Raji (cell line): Measurements from ENCODE around the gene TICAM2.

Experiments used
- POLR2A ChIP-seq: IDR thresholded peaks from 2 replicates; pipeline ENCODE4 v1.6.1; 2011; ENCODE audit warnings: low read depth, low read length, control low read depth; ENCODE audit not compliant: insufficient read depth

The TICAM2 gene

DNA sequence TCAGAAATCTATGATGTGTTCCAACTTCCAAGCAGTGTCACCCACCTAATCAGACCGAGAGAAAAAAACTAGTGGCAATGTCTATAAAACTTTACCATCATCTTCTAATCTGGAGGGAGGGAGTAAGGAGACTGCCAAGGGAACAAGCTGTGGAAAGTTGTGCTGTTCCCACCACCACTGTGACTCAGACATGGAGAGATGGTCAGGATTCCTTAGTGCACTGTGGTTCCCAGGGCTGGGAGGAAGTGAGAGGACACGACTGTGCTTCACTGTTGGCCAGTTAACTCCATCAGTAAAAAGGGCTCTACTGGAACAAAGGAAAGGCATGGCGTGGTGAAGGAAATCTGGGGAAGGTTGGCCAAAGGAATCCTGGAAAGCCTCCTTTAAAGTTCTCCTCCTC lies 18.8 kb downstream of the TICAM2 start:
- no peak for TF ChIP-seq POLR2A

DNA sequence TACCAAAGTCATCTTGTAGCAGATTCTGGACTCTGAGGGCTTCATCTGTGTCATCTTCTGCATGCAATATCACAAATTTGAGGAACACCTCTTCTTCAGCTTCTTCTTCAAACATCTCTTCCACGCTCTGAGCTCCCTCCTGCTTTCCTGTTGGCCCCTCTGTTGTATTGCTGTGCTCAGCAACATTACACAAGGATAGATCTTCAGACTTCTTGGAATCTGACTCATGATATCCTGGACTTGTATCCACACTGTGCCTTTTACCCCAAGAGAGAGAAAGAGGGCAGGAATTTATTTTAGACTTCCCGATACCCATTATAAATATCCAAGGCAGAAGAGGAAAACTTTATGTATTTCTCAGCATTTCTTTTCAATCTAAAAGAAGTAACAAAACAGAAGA lies 21.3 kb downstream of the TICAM2 start:
- no peak for TF ChIP-seq POLR2A

GRCh38 chr5:115579747-115580173 lies 22.5 kb downstream of the TICAM2 start:
- TF ChIP-seq POLR2A, result no peak

DNA sequence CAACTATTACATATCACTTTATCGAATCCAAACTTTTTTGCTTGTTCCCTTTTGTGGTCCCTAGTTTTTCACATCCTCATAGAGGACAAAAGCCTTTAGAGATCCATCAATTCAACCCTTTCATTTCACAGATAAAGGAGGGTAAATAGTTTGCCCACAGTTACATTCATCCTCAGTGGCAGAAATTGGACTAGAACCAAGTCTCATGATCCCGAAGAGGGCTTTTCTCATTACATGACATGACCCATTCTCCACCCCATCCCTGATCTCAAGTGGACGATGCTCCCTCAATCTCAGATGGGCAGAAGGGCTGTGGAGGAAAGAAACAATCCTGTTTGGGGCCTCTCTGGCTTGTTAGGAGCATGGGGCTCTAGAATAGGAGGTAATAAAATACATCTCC lies 23.1 kb downstream of the TICAM2 start:
- no peak for TF ChIP-seq POLR2A

GRCh38 chr5:115578657-115579056 lies 23.6 kb downstream of the TICAM2 start:
- TF ChIP-seq POLR2A, result no peak

GRCh38 chr5:115577741-115578140 lies 24.5 kb downstream of the TICAM2 start:
- no peak for TF ChIP-seq POLR2A

DNA sequence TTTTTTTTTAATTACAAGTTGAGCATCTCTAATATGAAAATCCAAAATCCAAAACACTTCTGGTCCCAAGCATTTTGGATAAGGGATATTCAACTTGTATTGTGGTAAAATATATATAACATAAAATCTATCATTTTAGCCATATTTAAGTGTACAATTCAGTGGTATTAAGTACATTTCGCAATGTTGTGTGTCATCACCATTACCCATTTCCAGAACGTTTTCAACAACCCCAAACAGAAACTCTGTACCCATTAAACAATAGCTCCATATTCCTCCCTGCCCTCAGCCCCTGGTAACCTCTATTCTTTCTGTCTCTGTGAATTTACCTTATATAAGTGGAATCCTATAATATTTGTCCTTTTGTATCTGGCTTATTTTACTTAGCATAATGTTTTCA lies 24.9 kb downstream of the TICAM2 start:
- no peak for TF ChIP-seq POLR2A

DNA sequence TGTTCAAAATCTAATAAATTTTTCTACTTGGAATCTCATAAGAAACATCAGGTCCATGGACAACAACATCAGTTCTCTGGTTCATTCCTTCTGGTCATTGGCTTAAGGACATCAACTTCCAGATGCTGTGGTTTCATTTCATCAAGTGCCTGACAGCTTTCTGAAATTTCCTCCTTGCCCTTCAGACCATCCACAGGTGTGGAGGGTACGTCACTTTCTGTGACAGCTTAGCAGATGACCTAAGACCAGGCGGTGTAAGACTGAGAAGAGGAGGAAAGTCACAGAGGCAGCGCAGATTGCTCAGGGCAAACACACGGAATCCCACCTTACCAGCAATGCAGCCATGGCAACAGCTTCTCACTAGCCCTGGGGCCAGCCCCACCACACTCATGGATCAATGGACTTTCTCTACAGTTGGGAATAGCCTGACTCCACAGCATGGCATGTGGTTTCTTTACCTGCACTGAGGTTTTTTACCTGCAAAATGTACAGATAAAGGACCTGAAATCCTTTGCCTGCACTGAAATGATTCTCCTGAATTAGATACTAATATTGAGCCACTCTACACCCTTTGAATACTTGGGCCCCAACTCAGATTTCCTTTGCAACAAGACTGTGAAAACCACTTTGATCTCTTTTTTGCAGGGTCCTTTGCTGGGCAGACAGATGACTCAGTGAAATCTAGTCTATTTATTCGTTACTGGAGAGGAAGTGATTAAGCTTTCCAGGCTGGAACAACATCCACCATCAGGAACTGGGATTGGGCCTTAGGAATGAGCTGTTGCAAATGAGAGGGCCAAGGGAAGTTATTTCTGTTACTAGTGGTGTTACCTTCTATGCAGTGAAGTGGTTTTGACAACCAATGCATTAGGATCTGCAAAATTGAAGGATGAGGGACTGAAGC lies 26.9 kb downstream of the TICAM2 start:
- no peak for TF ChIP-seq POLR2A

- TF ChIP-seq POLR2A, result no peak
Measured at GRCh38 chr5:115573133-115573532, 29.1 kb downstream of the TICAM2 start.

- TF ChIP-seq POLR2A, result no peak
Measured at GRCh38 chr5:115571441-115571878, 30.8 kb downstream of the TICAM2 start.

DNA sequence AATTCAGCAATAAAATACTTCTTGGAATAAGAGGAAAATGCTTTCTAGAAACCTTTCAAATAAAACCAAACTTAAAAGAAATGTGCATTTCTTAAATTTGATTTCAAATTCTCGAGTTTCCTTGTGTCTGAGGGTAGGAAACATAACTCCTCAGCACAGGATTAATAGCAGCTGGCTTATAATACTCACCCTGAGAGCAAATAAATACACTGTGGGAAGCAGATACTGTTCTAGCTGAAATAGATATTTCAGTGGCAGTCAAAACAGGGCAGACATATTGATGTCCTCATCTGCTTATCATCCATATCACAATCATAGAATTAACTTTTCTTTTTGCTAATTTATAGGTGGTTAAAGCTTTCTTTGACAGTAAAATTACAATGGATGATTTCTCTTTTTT lies 33.6 kb downstream of the TICAM2 start:
- TF ChIP-seq POLR2A, result no peak

DNA sequence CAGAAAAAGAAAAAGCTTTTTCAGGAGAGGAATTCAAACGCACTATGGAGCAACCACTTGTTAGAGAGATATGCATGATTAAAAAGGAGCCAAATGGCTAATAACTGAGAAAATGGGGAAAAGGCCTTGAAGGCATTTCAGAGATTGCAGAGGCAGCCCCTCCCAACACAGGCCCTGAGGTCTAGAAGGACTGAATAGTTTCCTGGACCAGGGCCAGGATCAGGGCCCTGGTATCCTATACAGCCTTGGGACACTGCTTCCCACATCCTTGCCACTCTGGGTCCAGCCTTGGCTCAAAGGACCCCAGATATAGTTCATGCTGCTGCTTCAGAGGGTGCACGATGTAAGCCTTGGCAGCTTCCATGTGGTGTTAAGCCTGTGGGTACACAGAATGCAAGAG lies 37.0 kb downstream of the TICAM2 start:
- TF ChIP-seq POLR2A, result no peak

DNA sequence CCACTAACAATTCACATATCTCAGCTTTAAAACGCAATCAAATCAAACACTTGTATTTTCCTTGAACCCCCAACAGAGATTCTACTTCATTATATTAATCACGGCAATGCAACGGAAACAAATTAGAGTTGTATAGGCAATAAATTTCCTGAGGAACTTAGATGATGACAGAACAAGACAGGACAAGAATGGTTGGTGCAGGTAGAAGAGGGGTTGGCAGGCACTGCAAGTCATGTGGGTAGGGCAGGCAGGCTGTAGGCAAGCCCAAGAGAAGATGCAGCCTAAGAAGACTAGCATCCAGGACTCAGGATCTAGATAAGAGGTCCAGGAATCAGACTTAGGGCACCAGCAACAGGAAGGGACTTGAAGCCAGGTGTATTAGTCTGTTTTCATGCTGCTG lies 41.1 kb downstream of the TICAM2 start:
- TF ChIP-seq POLR2A, result no peak

- TF ChIP-seq POLR2A, result no peak
Measured at GRCh38 chr5:115559524-115559923, 42.8 kb downstream of the TICAM2 start.

GRCh38 chr5:115558388-115558956 lies 43.8 kb downstream of the TICAM2 start:
- no peak for TF ChIP-seq POLR2A

DNA sequence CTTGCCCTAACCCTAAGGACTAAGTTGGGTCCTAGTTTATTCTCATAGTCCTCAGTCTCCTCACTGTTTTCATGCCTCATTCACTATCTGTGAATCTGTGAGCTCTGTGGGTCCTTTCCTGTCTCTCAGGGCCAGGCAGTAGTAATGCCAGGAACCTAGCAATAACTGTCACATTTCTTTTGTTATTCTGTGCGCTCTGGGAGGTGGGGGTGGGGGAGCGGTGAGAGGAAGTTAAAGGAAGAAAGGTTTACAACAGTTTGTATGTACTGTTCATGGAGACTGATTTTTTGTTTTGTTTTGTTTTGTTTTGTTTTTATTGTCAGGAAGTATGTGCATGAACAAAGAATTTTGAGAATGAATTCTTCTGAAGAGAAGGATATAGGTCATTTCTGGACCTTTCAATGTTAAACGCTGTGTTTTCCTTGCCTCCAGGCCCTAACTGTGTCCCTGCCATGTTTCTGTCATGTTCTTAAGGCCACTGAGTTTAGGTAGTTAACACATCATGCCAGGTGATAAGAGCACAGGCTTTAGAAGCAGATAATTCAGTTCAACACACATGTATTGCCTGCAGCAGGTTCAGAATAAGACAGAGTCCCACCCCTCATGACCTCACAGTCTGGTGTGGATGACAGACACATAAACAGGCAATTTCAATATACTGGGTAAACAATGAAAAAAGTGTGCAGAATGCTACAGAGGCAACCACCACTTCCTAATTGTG lies 44.5 kb downstream of the TICAM2 start:
- no peak for TF ChIP-seq POLR2A
